Activated CD8-positive, alpha-beta memory T cell treated with anti-CD3 and anti-CD28 coated beads, Interleukin-2, amount 50 U/mL, for 1 hour (primary cell): ENCODE data around the gene CALHM4.

Source experiments
- DNase-seq: peaks from one replicate; pipeline ENCODE4 v3.0.0-alpha.2; 2020; ENCODE audit errors: extremely low read depth

The CALHM4 gene

GRCh38 chr6:116553451-116553850 is at the start of gene CALHM4:
CALHM4 (plus strand) TSS chr6:116553751; CDS start chr6:116553794, 43 bp downstream.
- DNase-seq: no peak

- DNase-seq: no peak
Observed at GRCh38 chr6:116507324-116507723, 46.2 kb upstream of the CALHM4 start.

GRCh38 chr6:116508527-116508926 is 45.0 kb upstream of the CALHM4 start:
- no peak for DNase-seq

GRCh38 chr6:116511424-116512110 is 42.0 kb upstream of the CALHM4 start, which contains the start of gene CALHM5:
CALHM5 (plus strand) TSS chr6:116511639; CDS start chr6:116511697, 58 bp downstream.
- no peak for DNase-seq

GRCh38 chr6:116512111-116512559 is 41.4 kb upstream of the CALHM4 start:
- no peak for DNase-seq

- DNase-seq: no peak
Observed at GRCh38 chr6:116512734-116513133, 40.8 kb upstream of the CALHM4 start.

GRCh38 chr6:116513224-116513875 is 40.2 kb upstream of the CALHM4 start:
- DNase-seq: no peak

- no peak for DNase-seq
Observed at GRCh38 chr6:116514111-116514510, 39.4 kb upstream of the CALHM4 start.

- DNase-seq: no peak
Observed at GRCh38 chr6:116515141-116515540, 38.4 kb upstream of the CALHM4 start.

- DNase-seq: no peak
Observed at GRCh38 chr6:116518621-116519368, 34.8 kb upstream of the CALHM4 start.

GRCh38 chr6:116522896-116523295 is 30.7 kb upstream of the CALHM4 start:
- DNase-seq: no peak

GRCh38 chr6:116524236-116524635 is 29.3 kb upstream of the CALHM4 start:
- no peak for DNase-seq

- no peak for DNase-seq
Observed at GRCh38 chr6:116528133-116528532, 25.4 kb upstream of the CALHM4 start.

- DNase-seq: no peak
Observed at GRCh38 chr6:116528780-116529179, 24.8 kb upstream of the CALHM4 start.

- no peak for DNase-seq
Observed at GRCh38 chr6:116529466-116530290, 23.9 kb upstream of the CALHM4 start.

- DNase-seq: no peak
Observed at GRCh38 chr6:116530436-116530835, 23.1 kb upstream of the CALHM4 start.

GRCh38 chr6:116531675-116532570 is 21.6 kb upstream of the CALHM4 start:
- DNase-seq: peak; percentile 19

GRCh38 chr6:116533233-116533957 is 20.2 kb upstream of the CALHM4 start:
- DNase-seq: no peak

GRCh38 chr6:116535109-116535508 is 18.4 kb upstream of the CALHM4 start:
- no peak for DNase-seq

GRCh38 chr6:116536216-116536621 is 17.3 kb upstream of the CALHM4 start:
- DNase-seq: peak; percentile 8
